ENCODE measurements around the gene ARPIN.

- TF ChIP-seq BHLHE40 (IDR thresholded peaks at IDR 0.05; ENCODE audit: borderline replicate concordance) (no peak), HDGF (IDR thresholded peaks at IDR 0.05; ENCODE audit: borderline replicate concordance) (no peak), CTBP1 (IDR thresholded peaks at IDR 0.05; ENCODE audit: borderline replicate concordance) (no peak), SP1 (IDR thresholded peaks at IDR 0.05) (no peak), NFRKB (IDR thresholded peaks at IDR 0.05) (no peak), ZNF384 (IDR thresholded peaks at IDR 0.05) (no peak), FOXK2 (IDR thresholded peaks at IDR 0.05) (no peak), FOXM1 (IDR thresholded peaks at IDR 0.05; ENCODE audit: borderline replicate concordance) (no peak)
Observed at GRCh38 chr15:89848970-89849292, 63.8 kb downstream of the ARPIN start.
